GM18507 (cell line): ENCODE data around the gene GID8.

ENCODE experiments used
- DNase-seq: peaks from one replicate; pipeline ENCODE4 v3.0.0; 2011; ENCODE audit warnings: low read depth; ENCODE audit not compliant: insufficient read length; ENCODE audit errors: extremely low spot score
- FAIRE-seq: peaks from 2 replicates; lab custom pipeline; 2011; peaks lifted over from hg19 to GRCh38; lab: Jason Lieb, UNC

Gene GID8

GRCh38 chr20:62900692-62901584, 37.0 kb upstream of the GID8 start:
- no peak for FAIRE-seq

DNA sequence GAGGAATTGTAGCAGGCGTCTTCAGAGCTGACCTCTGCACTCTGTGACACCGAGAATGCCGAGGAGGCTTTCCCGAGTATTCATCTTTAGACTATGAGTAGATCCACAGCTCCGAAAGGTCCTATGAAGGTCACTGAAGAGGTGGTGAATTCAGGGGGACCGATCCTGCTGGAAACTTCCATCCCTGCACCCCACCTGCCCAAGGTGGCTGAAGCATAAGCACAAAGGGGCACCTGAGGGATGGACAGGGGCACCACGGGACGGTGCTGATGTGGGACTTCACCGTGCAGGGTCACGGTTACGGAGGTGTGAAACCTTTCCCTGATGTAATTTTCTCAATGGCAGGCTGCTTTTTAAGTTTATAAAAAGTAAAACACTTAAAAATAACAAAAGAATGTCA, 36.1 kb upstream of the GID8 start:
- DNase-seq (no peak), FAIRE-seq (no peak)

More at GRCh38 chr20:62900692-62901584, 37.0 kb upstream of the GID8 start:
- no peak for DNase-seq

DNA sequence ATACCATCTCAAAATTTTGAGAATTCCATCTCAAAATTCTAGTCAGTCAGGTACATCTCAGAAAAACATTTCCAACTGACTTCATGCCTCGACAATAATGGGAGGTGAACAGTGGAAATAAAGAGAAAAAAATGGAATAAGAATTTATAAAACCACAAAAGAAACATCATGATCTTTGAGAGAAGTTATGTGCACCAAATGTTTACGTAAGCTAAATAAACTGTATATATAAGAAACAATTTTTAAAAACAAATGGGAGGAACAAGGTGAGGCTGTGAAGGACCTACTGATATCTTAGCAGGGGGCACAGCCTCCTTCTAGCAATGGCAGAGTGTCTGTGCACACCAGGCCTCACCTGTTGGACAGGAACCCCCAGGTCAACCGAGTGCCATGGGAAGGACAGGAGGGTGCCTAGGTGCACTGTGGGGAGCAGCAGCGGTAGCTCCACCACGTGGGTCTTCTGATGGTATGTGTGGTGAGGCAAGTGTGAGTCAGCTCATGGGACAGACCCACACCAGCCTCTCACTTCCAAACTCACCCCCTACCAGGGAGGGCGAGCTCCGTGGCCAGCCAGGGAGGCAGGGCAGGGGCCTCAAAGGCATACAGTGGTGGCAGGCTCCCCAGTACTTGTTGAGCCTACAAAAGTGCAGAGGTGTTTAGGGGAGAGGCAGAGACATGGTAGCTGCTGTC, 34.9 kb upstream of the GID8 start:
- no peak for FAIRE-seq

DNA sequence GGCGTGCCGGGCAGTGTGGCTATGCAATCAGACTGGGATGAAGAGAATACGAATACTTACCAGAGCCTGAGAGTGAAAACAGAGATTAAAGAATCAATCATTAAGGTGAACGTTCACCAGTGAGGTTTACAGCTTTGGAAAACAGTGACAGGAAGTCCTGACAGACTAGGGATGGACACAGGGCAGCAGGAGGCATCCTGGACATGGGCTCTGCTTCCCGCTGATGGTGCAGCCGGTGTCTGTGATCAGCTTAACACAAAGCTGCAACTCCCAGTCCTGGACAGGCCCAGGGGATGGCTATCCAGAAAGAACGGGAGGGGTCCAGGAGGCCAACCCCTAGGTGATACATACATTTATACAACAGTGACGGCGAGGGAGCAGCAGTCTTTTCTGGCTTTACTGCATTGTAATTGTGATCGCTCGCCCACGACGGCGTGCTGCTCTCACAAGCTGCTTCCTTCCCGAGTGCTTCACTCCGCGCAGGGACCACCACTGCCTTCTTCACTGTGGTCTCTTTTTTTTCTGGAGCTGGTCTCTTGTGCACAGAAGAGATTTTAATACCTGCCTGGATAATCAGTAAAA, 32.3 kb upstream of the GID8 start:
- no peak for FAIRE-seq
- DNase-seq: no peak

More for the DNA sequence above, 34.9 kb upstream of the GID8 start:
- no peak for DNase-seq

DNA sequence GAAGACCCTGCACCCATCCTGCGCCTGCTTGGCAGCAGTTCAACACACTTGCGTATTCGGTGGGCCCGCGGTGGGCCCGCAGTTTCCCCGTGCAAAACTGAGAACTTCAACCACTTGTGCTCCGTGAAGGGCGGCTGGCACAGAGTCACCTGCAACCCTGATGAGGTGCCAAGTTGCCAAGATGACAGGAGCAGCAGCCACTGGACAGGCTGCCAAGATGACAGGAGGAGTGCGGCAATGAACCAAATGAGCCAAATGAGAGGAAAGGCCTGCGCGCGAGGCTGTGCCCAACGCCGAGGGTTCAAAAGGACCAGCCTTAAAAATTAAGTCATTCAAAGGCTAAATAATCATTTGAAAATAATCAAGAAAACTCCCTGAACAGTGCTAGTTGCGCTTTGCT, 31.7 kb upstream of the GID8 start:
- no peak for FAIRE-seq
- no peak for DNase-seq

DNA sequence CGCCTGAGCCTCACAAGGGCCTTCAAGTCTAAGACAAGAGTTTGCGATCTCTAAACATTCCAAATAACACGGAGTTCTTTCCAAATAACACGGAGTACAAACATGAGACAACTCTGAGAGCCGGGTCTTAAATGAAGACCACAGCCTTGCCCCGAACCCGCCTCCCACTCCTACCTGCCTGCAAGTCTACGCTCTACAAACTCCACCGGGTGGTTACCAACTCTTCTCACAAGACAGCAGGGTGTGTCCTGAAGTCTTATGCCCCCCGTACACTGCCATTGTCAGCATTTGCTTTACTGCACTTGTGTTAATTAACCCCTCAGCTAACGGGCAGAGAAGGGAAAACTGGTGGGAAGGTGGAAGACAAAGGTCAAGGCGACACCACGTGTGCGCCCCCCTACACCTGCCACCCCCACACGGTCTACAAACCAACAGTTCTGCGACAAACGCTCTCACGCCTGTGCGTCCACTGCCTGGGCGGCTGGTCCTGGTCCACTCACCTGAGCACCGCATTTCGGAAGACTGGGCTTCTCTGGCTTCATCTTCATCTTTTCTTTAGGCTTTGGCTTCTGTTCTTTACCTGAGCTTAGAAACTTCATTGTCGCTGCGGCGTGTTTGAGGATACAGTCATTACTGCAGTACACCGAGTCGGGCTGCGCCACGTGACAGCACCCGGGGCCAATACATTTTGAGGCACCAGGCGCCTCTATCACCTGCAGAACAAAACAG, 31.1 kb upstream of the GID8 start:
- no peak for FAIRE-seq
- no peak for DNase-seq

DNA sequence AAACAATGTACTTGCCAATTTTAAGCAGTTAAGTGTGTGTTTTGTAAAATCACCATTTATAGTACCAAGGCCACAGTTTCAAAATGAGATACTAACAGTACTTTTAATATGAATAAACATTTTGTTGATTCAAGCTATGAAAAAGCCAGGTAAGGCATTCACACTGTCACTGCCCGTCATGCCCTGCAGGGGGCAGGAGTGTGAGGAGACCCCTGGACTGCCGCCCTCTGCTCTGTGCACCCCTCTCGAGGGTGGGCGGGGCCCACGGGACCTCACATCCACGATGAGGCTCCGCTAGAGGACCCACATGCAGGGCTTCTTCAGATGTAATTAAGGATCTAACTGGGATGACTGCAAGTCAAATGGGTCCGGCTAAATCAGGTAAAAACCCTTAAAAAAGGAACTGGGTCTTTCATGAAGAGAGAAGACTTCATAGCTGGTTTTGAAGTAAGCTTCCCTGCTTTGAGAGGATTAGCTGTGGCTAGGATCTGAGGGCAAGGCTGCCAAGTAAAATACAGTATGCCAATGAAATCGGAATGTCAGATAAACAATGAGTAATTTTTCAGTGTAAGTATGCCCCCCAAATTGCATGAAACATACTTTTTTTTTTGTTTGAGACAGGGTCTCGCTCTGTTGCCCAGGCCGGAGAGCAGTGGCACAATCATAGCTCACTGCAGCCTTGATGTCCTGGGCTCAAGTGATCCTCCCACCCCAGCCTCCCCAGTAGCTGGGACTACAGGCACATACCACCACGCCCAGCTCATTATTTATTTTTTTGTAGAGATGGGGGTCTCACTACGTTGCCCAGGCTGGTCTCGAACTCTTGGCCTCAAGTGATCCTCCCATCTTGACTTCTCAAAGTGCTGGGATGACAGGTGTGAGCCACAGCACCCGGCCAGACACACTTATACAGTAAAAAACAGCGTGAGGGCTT, 30.3 kb upstream of the GID8 start:
- no peak for DNase-seq
- FAIRE-seq: no peak

DNA sequence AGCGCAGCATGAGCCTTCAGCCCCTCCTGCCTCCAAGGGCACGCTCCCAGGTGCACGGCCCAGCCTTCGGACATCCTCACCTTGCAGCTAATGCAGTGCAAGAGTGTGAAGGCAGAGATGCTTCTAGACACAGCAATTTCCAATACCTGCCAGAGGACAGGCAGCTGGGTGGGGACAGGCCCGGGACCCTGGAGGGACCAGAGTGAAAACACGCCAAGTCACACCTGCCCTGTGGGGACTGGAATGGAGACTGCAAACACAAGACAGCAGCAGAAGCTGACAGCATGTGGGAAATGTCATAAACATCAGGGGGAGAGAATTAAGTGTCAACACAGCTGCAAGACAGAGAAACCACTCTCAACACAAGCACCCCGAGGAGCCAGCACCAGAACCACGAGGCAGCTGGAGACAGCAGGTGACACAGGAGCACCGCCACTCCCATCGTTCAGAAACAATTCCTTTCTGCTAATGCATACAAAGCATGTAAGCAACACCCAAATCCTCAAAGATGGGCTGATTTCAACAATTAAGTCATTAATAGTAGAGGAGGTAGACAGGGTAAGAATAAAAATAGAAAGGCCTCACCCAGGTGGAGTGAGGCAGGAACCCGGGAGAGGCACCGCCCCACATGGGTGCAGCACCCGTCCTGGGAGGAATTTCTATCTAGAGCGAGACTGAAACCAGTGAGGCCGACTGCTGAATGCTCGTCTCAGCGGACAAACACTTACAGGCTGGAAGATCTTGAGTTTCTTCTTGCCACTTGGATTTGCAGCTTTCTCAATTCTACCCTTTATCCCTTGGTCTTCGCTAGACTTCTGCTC, 28.8 kb upstream of the GID8 start:
- DNase-seq: no peak
- FAIRE-seq: no peak

DNA sequence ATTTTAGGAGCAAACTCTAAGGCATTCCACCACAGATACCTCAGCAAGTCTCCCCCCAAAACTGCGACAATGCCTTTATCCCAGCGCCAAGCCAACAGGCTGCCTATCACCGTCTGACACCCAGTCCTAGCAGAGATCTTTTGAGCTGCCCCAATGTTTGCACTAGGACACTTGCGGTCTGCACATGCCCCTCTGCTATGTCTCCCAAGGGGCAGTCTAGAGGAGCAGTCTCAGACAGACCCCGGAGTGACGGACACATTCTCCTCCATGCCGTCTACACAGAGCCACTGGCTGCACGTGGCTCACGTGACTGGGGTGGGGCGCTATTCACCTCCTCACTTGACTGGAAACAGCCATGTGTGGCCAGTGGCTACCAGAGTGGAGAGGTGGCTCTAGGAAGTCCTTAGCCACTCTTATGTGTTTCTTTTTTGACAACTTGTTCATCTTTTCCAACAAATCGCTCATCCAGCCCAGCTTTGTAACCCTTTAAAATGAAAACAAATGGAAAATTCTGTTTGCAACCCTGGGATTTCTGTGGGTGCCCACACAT, 27.7 kb upstream of the GID8 start:
- FAIRE-seq (no peak), DNase-seq (no peak)

DNA sequence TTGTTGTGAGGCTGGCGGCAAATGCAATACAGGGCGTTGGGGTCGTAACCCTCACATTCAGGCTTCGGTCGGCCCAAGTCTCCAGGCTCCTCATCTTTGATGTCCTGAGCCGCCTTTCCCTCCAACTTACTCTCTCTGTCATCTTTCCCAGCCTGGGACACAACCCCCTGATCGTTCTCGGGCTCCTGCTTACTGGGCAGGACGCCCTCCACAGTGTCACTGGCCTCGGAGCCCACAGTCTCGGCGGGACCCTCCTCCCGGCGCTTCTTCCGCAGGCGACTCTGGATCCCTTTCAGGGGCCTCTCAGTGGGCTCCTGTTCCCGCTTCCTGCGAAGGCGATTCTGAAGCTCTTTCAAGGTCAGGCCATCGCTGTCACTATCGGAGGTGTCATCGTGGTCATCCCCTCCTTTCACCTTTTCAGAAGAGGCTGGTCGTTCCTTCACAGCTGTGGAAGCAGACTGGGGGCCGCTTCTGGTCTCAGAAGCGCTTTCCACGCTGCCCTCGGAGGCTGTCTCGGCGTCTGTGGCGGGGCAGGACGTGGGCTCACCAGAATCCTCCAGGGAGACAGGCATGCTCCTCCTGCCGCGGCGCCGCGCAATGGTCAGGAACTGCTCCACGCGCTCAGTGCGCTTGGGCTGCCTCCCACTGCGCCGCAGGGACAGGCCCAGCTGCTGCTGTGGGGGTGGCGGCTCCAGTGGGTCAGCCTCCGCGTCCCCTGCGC, 27.0 kb upstream of the GID8 start:
- DNase-seq: no peak
- no peak for FAIRE-seq

DNA sequence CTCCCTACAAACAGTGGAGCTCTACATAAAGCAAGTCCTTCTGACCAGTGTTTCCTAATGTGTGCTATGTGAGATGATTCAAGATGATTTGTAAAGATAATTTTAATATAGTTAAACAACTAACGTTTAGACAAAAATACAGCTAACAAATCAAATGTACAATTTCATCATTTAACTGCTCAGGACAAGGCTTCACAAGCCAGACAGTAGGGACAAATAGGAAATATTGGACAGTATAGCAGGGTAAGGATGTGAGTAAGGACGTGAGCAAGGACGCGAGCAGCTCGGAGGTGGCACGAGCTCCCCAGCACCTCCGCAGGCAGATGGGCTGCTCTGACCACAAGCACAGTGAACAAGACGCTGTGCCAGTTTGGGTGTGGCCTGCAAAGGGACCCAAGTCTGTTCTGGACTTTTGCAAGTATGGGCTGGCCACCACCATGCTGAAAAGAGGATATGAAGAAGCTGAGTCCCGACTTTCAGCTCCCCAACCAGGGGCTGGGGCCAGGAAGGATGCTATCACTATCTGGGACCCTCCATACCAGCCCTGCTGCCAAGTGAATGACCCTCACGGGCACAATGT, 26.2 kb upstream of the GID8 start:
- no peak for FAIRE-seq

DNA sequence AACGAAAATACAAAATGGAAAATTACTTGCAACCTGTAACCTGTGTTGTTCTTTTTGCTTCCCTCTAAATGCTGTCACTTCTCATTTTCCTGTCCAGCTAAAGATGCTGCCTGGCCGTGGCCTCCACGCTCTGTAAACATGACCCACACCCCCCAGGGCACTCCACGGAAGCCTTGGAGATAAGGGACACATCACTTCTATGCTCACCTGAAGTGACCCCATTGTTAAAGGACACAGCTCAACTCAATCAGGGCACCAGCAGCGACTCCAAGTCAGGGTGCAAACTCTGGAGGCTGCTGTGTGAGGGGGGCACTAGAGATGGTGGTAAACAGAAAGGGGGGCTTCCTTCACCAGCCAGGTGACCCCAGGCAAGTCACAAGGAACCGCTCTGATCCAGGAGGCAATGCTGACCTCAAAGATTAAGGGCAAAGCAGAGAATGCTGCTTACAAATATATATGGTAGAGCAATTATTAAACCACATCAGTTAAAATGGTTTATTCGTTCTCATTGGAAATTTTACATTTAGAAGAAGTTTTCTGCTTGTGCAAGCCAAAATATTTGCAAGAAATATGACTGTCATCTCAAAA, 24.8 kb upstream of the GID8 start:
- FAIRE-seq: no peak
- DNase-seq: no peak

More for the DNA sequence above, 26.2 kb upstream of the GID8 start:
- no peak for DNase-seq

- FAIRE-seq: no peak
These were observed 23.5 kb upstream of the GID8 start for GRCh38 chr20:62914436-62914835.

DNA sequence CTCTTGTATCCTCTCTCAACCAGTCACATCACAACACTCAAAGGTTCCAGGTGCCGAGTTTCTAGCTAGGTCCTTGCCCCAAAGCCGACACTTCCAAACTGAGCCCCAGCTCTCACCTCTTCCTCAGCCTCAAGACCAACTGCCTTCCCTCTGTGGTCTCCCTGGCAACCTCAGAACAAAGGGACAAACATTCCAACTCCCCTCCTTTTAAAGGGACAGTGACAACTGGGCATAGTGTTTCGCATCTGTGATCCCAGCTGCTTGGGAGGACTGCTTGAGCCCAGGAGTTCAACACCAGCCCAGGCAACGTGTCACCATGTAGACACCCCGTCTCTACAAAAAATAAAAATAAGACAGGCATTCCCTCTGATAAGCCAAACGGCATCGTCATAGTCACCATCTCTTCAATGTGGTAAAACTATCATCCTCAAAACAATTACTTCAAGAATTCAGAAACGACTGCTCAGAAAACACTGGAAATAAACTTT, 22.9 kb upstream of the GID8 start:
- FAIRE-seq (no peak), DNase-seq (no peak)

More at GRCh38 chr20:62914436-62914835, 23.5 kb upstream of the GID8 start:
- DNase-seq: no peak

GRCh38 chr20:62916703-62917476, 21.1 kb upstream of the GID8 start:
- FAIRE-seq: no peak
- no peak for DNase-seq

DNA sequence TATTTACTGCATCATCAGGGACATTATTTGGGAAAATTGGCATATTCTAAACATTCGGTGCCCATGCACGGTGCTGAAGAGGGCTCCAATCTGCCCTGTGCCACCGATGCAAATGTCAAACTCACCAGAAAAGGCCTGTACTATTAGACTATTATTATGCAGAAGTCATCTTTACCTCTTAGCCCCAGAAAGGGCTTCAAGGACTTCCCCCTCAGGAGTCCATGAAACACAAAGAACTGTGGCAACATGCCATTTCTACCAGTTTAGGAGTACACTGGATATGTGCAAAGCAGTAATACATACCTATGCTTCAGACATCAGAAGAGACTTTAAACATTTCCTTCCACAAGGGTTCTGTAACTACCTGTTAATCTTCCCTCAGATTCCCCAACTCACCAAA, 20.2 kb upstream of the GID8 start:
- no peak for FAIRE-seq
- DNase-seq: no peak
